Natural killer cell (primary cell): ENCODE data around the gene GALNT9. TPM values are rescaled to one million over a fixed set of nuclear protein-coding genes. Genes with fewer than 3 reads are reported as not detected.
A peak's percentile ranks its signal among the peaks of the same experiment; 100 is the strongest.

Experiments used
- ATAC-seq, 3 donors: fragments of 150-1000 bp in 2 of 3; fragments of 200-7000 bp in 1 of 3; cut with Tn5 transposase; 1 replicate in 1 of 3; 2 replicates in 2 of 3; pipeline ENCODE4 v1.10.0; 2021; ENCODE audit warnings: mild to moderate bottlenecking in 2 of 3, moderate library complexity in 2 of 3
- DNase-seq, 2 donors: peaks; one replicate each; pipeline versions ENCODE4 v3.0.0 to v3.0.0-alpha.2; 2013 to 2021; ENCODE audit warnings: mixed read lengths in 1 of 2
- H3K27ac ChIP-seq: one replicate; pipeline ENCODE4 v1.5.1; 2013; ENCODE audit warnings: mild to moderate bottlenecking, low read length
- H3K27me3 ChIP-seq: one replicate; pipeline ENCODE4 v1.6.1; 2013; ENCODE audit warnings: low read length; ENCODE audit not compliant: control insufficient read depth, insufficient read depth
- H3K36me3 ChIP-seq: one replicate; pipeline ENCODE4 v1.6.1; 2013; ENCODE audit warnings: low read length; ENCODE audit not compliant: control insufficient read depth, insufficient read depth
- H3K4me1 ChIP-seq: one replicate; pipeline ENCODE4 v1.6.1; 2013; ENCODE audit warnings: low read length; ENCODE audit not compliant: control insufficient read depth, insufficient read depth
- H3K4me3 ChIP-seq: one replicate; pipeline ENCODE4 v1.5.1; 2013; ENCODE audit warnings: low read length
- H3K9me3 ChIP-seq: one replicate; pipeline ENCODE4 v1.6.1; 2013; ENCODE audit warnings: low read length; ENCODE audit not compliant: control insufficient read depth, insufficient read depth
- H3K27ac Mint-ChIP-seq, 2 donors: one replicate each; pipeline ENCODE4 v1.8.0; 2022; ENCODE audit warnings: mild to moderate bottlenecking in 2 of 2, mixed read lengths in 2 of 2, moderate library complexity in 1 of 2
- H3K27me3 Mint-ChIP-seq, 2 donors: one replicate each; pipeline ENCODE4 v1.8.0; 2022; ENCODE audit warnings: low read depth in 2 of 2, mixed read lengths in 2 of 2
- H3K36me3 Mint-ChIP-seq: one replicate; pipeline ENCODE4 v1.8.0; 2022; ENCODE audit warnings: mixed read lengths
- H3K4me1 Mint-ChIP-seq, 2 donors: one replicate each; pipeline ENCODE4 v1.8.0; 2022; ENCODE audit warnings: mixed read lengths in 2 of 2
- H3K4me3 Mint-ChIP-seq: one replicate; pipeline ENCODE4 v1.8.0; 2022; ENCODE audit warnings: mild to moderate bottlenecking, moderate library complexity, mixed read lengths
- H3K9me3 Mint-ChIP-seq, 2 donors: one replicate each; pipeline ENCODE4 v1.8.0; 2022; ENCODE audit warnings: mixed read lengths in 2 of 2
- WGBS: methylation state at CpG from one replicate; pipeline ENCODE4 v1.1.7; 2013; ENCODE audit warnings: missing lambda C conversion rate; ENCODE audit not compliant: insufficient coverage; 5-methylcytosine and 5-hydroxymethylcytosine counted together
- intact Hi-C: fragments of 100-400 bp; cut with micrococcal nuclease; formaldehyde crosslinking; loops from one replicate; pipeline ENCODE4 v1.14.2; 2022
- total RNA-seq, 4 donors: library from RNA; stranded (reverse); fragments of 120-200 nt in 1 of 4; gene quantifications; one replicate each; pipeline versions ENCODE4 v1.2.3 to v1.2.4, GENCODE V29; 2013 to 2022
- TF ChIP-seq, protein P1 (sequence below): fragments of 200-600 bp; IDR thresholded peaks from one replicate; pipeline ENCODE4 v1.8.0; 2022; ENCODE audit warnings: antibody characterized with exemption

The GALNT9 gene
- total RNA-seq, 3 donors from 2014 or later (not counting 1 experiment from before 2014, with no cell fraction given) = not detected

DNA sequence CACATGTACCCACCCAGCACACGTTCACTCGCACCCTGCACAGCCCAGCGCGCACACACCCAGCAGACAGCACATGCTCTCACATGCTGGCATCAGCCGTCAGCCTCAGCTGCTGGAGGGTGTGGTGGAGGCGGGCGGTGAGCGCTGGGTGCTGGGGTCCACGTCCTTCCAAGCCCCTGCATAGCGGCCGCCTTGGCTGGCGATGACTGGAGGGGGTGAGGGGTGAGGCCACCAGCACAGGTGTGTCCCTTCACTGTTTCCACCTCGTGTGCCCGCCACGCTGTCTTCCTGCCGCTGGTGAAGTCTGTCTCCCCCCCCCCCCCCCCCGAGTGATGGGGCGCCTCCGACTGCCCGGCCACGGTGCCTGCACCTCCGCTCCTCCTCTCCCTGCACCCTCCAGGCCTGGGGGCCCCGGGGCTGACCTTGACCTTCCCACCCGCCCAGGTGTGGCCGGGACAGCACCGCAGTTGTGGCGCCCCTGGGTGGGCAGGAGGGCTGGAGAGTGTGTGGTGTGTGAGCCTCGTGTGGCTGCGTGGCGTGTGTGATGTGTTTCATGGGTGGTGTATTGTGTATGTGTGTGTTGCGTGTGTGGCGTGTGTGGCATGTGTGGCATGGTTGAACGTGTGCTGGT is 147.7 kb downstream of the GALNT9 start:
- Histone ChIP-seq H3K27ac (no peak overlapping the region), H3K4me1 (peaks cover 14% of the 10 kb centered on the region), H3K36me3 (no peaks in the 10 kb centered on the region), H3K9me3 (no peaks in the 10 kb centered on the region), H3K27me3 (no peaks in the 10 kb centered on the region), H3K4me3 (no peak overlapping the region)
- peaks cover 0 to 6% of the 10 kb centered on the region in 2 donors for H3K9me3 Mint-ChIP-seq
- WGBS = 91% methylated on average over 27 of the region's 33 CpGs
- H3K4me3 Mint-ChIP-seq = no peak overlapping the region
- DNase-seq (no peak), ATAC-seq (no peak)
- TF ChIP-seq, protein P1, sequence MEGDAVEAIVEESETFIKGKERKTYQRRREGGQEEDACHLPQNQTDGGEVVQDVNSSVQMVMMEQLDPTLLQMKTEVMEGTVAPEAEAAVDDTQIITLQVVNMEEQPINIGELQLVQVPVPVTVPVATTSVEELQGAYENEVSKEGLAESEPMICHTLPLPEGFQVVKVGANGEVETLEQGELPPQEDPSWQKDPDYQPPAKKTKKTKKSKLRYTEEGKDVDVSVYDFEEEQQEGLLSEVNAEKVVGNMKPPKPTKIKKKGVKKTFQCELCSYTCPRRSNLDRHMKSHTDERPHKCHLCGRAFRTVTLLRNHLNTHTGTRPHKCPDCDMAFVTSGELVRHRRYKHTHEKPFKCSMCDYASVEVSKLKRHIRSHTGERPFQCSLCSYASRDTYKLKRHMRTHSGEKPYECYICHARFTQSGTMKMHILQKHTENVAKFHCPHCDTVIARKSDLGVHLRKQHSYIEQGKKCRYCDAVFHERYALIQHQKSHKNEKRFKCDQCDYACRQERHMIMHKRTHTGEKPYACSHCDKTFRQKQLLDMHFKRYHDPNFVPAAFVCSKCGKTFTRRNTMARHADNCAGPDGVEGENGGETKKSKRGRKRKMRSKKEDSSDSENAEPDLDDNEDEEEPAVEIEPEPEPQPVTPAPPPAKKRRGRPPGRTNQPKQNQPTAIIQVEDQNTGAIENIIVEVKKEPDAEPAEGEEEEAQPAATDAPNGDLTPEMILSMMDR = no peak
- no peaks in the 10 kb centered on the region for H3K36me3 Mint-ChIP-seq
- H3K4me1 Mint-ChIP-seq = peaks cover 6 to 13% of the 10 kb centered on the region in 2 donors
- peaks cover 3 to 8% of the 10 kb centered on the region in 2 donors for H3K27me3 Mint-ChIP-seq
- H3K27ac Mint-ChIP-seq = no peak overlapping the region
- intact Hi-C loops = no loop called here

DNA sequence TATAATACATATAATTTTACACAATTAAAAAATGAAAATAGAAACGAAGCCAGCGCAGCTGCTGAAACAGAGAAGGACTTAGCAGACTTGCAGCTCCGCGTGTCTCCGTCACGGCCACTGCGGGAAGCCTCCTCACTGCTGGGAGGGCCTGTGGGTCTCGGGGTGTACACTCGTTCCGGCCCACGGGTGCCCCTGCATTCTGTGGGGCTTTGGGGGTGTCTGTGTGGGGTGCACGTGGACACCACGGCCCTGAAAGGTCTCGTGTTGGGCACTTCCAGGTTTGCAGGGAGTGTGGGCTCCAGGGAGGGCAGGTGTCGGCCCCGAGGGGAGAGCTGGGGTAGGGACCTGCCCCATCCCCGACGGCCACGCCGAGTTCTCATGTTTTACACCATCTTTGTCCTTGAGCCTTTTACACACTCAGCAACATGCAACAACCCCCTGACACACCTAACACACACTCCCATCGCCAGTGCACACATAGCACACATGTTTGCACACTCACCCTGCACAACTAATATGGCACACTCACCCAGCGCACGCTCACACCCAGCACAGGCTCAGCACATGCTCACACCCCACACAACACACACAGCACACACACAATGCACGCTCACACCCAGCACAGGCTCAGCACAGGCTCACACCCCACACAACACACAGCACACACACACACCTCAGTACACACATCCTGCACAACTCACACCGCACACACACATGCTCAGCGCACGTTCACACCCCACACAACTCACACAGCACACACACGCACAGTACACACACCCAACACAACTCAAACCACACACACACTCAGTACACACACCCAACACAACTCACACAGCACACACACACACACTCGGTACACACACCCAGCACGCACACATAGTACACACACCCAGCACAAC is 148.5 kb downstream of the GALNT9 start:
- peak in 1 of 3 donors; percentile 40 for ATAC-seq
- Histone ChIP-seq H3K9me3 (no peaks in the 10 kb centered on the region), H3K4me3 (no peak overlapping the region), H3K27me3 (no peaks in the 10 kb centered on the region), H3K4me1 (peaks cover 6% of the 10 kb centered on the region), H3K36me3 (no peaks in the 10 kb centered on the region), H3K27ac (no peak overlapping the region)
- Mint-ChIP-seq H3K4me1 (peaks cover 4 to 9% of the 10 kb centered on the region in 2 donors), H3K27ac (no peak overlapping the region), H3K9me3 (peaks cover 0 to 6% of the 10 kb centered on the region in 2 donors), H3K4me3 (no peak overlapping the region), H3K27me3 (peaks cover 3 to 8% of the 10 kb centered on the region in 2 donors), H3K36me3 (no peaks in the 10 kb centered on the region)
- WGBS = 89% methylated on average over 30 of the region's 30 CpGs
- intact Hi-C loops = no loop called here
- DNase-seq = no peak
- TF ChIP-seq, protein P1 = no peak

DNA sequence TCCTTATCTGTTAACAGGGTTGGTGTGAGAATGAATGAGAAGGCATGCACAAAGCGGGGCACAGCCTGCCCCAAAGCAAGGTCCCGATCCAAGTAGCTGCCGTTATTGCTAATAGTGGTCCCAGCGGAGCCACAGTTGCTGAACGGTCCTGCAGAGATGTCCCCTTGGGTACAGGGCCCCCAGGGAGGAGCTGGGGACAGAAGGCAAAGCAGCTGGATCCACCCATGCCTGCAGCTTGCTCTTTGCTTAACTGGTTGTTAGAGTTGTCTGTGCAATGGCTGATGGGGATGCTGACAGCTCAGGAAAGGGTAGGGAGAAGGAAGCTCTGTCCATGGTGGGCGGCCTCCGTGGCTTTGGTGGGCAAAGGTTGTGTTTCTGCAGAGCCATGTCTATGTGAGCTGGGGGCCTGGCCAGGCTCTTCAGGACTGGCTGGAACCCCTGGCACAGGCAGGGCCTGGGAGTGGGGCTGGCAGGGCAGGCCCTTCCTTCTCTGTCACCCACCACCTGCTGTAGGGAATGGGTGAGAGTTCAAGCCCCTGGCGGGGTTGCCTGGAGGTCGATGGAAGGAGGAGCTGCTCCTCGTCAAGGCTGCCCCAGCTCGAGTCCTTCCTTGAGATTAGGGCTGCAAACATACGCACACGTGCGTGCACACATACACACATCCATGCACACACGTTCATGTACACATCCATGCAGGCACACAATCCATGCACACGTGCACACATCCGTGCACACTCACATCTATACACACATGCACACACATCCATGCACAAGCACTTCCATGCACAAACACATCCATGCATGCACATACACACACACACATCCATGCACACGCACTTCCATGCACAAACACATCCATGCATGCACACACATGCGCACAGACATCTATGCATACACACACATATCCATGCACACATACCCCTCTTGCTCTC is 149.7 kb downstream of the GALNT9 start:
- Mint-ChIP-seq H3K36me3 (no peaks in the 10 kb centered on the region), H3K27me3 (peaks cover 3 to 8% of the 10 kb centered on the region in 2 donors), H3K4me1 (peaks cover 0 to 6% of the 10 kb centered on the region in 2 donors), H3K4me3 (no peak overlapping the region), H3K9me3 (peaks cover 0 to 3% of the 10 kb centered on the region in 2 donors), H3K27ac (no peak overlapping the region)
- intact Hi-C loops = no loop called here
- Histone ChIP-seq H3K36me3 (no peaks in the 10 kb centered on the region), H3K4me3 (no peak overlapping the region), H3K27me3 (no peaks in the 10 kb centered on the region), H3K27ac (no peak overlapping the region), H3K4me1 (no peaks in the 10 kb centered on the region), H3K9me3 (no peaks in the 10 kb centered on the region)
- WGBS = 86% methylated on average over 19 of the region's 19 CpGs
- ATAC-seq (no peak), DNase-seq (no peak)
- TF ChIP-seq, protein P1 = no peak
